ENCODE measurements around the gene BHMT.

The BHMT gene

DNA sequence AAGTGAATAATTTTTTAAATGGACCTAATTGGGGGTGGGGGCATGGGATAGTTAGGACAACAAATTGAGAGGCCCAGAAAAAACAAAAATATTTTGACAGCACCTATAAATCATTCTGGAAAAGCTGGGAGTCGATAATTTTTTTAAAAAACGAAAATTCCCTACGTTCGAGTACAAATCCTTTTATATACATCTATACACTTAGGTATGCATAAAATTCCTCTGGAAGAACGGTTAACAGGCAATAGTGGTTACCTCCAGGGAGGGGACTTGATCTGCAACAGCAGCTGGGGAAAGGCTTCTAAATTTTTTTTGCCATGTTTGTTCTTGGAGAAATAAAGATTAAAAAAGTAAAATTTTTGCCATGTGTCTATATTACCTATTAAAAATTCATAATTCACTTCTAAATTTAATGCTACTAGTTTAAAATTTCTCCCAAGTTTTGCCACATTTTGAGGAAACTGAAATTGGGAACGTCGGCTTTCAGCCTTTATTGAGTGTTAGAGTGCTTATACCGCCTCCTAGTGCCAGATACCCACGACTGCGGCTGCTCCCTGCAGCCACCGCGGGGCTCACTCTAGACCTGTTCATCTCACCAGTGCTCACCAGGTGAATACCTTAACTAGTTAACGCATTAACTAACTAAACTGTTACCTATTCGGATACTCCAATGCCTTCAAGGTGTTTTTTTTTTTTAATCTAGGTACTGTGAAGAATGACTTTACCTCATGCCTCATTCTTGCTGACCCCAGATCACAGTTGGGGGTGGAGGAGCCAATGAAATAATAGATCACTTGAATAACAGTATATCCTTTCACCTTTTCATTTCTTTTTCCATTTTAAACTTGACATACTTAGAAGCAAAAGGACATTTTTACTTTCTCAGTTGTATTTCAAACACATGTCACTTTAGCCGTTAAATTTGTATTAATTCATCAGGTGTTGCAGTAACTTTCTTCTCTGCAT lies 1.8 kb upstream of the BHMT start:
- Histone ChIP-seq H3K4me3 (ENCODE audit: low read depth, low read length) (no peak overlapping the region), H3K9me3 (ENCODE audit: control insufficient read depth, low read length) (no peaks in the 10 kb centered on the region), H3K27ac (no peak overlapping the region), H3K27me3 (ENCODE audit: control insufficient read depth, insufficient read depth, low read length) (peaks cover 3% of the 10 kb centered on the region), H3K9ac (no peak overlapping the region), H3K36me3 (ENCODE audit: control insufficient read depth, insufficient read depth, low read length) (no peaks in the 10 kb centered on the region), H2AFZ (no peak overlapping the region), H3K79me2 (no peaks in the 10 kb centered on the region), H3K4me1 (no peaks in the 10 kb centered on the region), H3K4me2 (ENCODE audit: low read length) (no peak overlapping the region)
- TF ChIP-seq, protein P1, sequence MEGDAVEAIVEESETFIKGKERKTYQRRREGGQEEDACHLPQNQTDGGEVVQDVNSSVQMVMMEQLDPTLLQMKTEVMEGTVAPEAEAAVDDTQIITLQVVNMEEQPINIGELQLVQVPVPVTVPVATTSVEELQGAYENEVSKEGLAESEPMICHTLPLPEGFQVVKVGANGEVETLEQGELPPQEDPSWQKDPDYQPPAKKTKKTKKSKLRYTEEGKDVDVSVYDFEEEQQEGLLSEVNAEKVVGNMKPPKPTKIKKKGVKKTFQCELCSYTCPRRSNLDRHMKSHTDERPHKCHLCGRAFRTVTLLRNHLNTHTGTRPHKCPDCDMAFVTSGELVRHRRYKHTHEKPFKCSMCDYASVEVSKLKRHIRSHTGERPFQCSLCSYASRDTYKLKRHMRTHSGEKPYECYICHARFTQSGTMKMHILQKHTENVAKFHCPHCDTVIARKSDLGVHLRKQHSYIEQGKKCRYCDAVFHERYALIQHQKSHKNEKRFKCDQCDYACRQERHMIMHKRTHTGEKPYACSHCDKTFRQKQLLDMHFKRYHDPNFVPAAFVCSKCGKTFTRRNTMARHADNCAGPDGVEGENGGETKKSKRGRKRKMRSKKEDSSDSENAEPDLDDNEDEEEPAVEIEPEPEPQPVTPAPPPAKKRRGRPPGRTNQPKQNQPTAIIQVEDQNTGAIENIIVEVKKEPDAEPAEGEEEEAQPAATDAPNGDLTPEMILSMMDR (IDR thresholded peaks at IDR 0.05) = no peak

- peaks cover 3% of the 10 kb centered on the region for H3K27me3 ChIP-seq (ENCODE audit: control insufficient read depth, insufficient read depth, low read length)
These were observed 522 bp downstream of the BHMT start for GRCh38 chr5:79111960-79112702.

GRCh38 chr5:79112703-79113058 lies 1.1 kb downstream of the BHMT start:
- Histone ChIP-seq H3K27me3 (ENCODE audit: control insufficient read depth, insufficient read depth, low read length) (peaks cover 3% of the 10 kb centered on the region), H2AFZ (no peak overlapping the region), H3K27ac (no peak overlapping the region), H3K9ac (no peak overlapping the region), H3K36me3 (ENCODE audit: control insufficient read depth, insufficient read depth, low read length) (no peaks in the 10 kb centered on the region), H3K79me2 (no peaks in the 10 kb centered on the region), H3K4me3 (ENCODE audit: low read depth, low read length) (no peak overlapping the region), H3K4me1 (no peaks in the 10 kb centered on the region), H3K9me3 (ENCODE audit: control insufficient read depth, low read length) (no peaks in the 10 kb centered on the region), H3K4me2 (ENCODE audit: low read length) (no peak overlapping the region)
- TF ChIP-seq, protein P1 (IDR thresholded peaks at IDR 0.05) = no peak

More at GRCh38 chr5:79111960-79112702, 522 bp downstream of the BHMT start:
- Histone ChIP-seq H3K27ac (no peak overlapping the region), H3K4me3 (ENCODE audit: low read depth, low read length) (no peak overlapping the region), H3K36me3 (ENCODE audit: control insufficient read depth, insufficient read depth, low read length) (no peaks in the 10 kb centered on the region), H3K9ac (no peak overlapping the region), H3K4me2 (ENCODE audit: low read length) (no peak overlapping the region), H2AFZ (peak overlapping the region; percentile 50), H3K79me2 (no peaks in the 10 kb centered on the region), H3K4me1 (no peaks in the 10 kb centered on the region), H3K9me3 (ENCODE audit: control insufficient read depth, low read length) (no peaks in the 10 kb centered on the region)
- TF ChIP-seq, protein P1 (IDR thresholded peaks at IDR 0.05) = no peak

GRCh38 chr5:79119486-79119885 lies 7.9 kb downstream of the BHMT start:
- H3K4me1 ChIP-seq = no peaks in the 10 kb centered on the region
- H3K27me3 ChIP-seq (ENCODE audit: control insufficient read depth, insufficient read depth, low read length) = no peaks in the 10 kb centered on the region
- H3K4me2 ChIP-seq (ENCODE audit: low read length) = no peak overlapping the region
- no peaks in the 10 kb centered on the region for H3K36me3 ChIP-seq (ENCODE audit: control insufficient read depth, insufficient read depth, low read length)
- no peak overlapping the region for H3K27ac ChIP-seq
- TF ChIP-seq, protein P1 (IDR thresholded peaks at IDR 0.05) = no peak
- H3K9me3 ChIP-seq (ENCODE audit: control insufficient read depth, low read length) = no peaks in the 10 kb centered on the region
- no peaks in the 10 kb centered on the region for H3K79me2 ChIP-seq
- no peak overlapping the region for H3K4me3 ChIP-seq (ENCODE audit: low read depth, low read length)
- H2AFZ ChIP-seq = no peak overlapping the region
- H3K9ac ChIP-seq = no peak overlapping the region

All from parathyroid adenoma (tissue), 2 donors.